CMK (cell line): Measurements from ENCODE around the gene IGFL1.
"Not testable (repeated sequence)": the region's sequence is repeated elsewhere in the genome, so short reads cannot be mapped to it uniquely, and the experiment has no call there.

Source experiments
- DNase-seq: peaks from one replicate; pipeline ENCODE4 v3.0.0-alpha.2; 2010; ENCODE audit warnings: low read depth

Gene IGFL1

GRCh38 chr19:46229442-46229841 lies at the start of gene IGFL1:
Gene IGFL1 (plus strand): TSS chr19:46229742. CDS start chr19:46229775, 33 bp downstream.
- no peak for DNase-seq

GRCh38 chr19:46180701-46181387 lies 48.7 kb upstream of the IGFL1 start:
- no peak for DNase-seq

- DNase-seq = no peak
Measured at GRCh38 chr19:46181388-46181779, 48.2 kb upstream of the IGFL1 start.

GRCh38 chr19:46182476-46182875 lies 47.1 kb upstream of the IGFL1 start:
- no peak for DNase-seq

- DNase-seq = not testable (repeated sequence)
Measured at GRCh38 chr19:46184775-46185710, 44.5 kb upstream of the IGFL1 start.

- no peak for DNase-seq
Measured at GRCh38 chr19:46186101-46186716, 43.3 kb upstream of the IGFL1 start.

- no peak for DNase-seq
Measured at GRCh38 chr19:46186717-46187101, 42.8 kb upstream of the IGFL1 start.

GRCh38 chr19:46189971-46190888 lies 39.3 kb upstream of the IGFL1 start:
- no peak for DNase-seq

GRCh38 chr19:46191356-46191755 lies 38.2 kb upstream of the IGFL1 start:
- no peak for DNase-seq

GRCh38 chr19:46191972-46192371 lies 37.6 kb upstream of the IGFL1 start:
- no peak for DNase-seq

GRCh38 chr19:46192626-46192991 lies 36.9 kb upstream of the IGFL1 start:
- DNase-seq = not testable (repeated sequence)

GRCh38 chr19:46192992-46193650 lies 36.4 kb upstream of the IGFL1 start:
- no peak for DNase-seq

- DNase-seq = no peak
Measured at GRCh38 chr19:46193678-46194077, 35.9 kb upstream of the IGFL1 start.

GRCh38 chr19:46195104-46195503 lies 34.4 kb upstream of the IGFL1 start:
- no peak for DNase-seq

- not testable (repeated sequence) for DNase-seq
Measured at GRCh38 chr19:46195919-46196318, 33.6 kb upstream of the IGFL1 start.

GRCh38 chr19:46196410-46197124 lies 33.0 kb upstream of the IGFL1 start:
- no peak for DNase-seq

- DNase-seq = no peak
Measured at GRCh38 chr19:46197314-46198070, 32.0 kb upstream of the IGFL1 start.

GRCh38 chr19:46198756-46199155 lies 30.8 kb upstream of the IGFL1 start:
- no peak for DNase-seq

- DNase-seq = no peak
Measured at GRCh38 chr19:46201454-46202310, 27.9 kb upstream of the IGFL1 start.
